ENCODE measurements around the gene PEX16.

- no peak for TF ChIP-seq CTCF (IDR thresholded peaks at IDR 0.05)
- TF ChIP-seq POLR2AphosphoS5 (IDR thresholded peaks at IDR 0.05): no peak
Measured at GRCh38 chr11:45890886-45891550, 26.7 kb downstream of the PEX16 start.
